Measurements from ENCODE around the gene ZNF418.

GRCh38 chr19:57954996-57955395, 19.8 kb upstream of the ZNF418 start:
- no peak for TF ChIP-seq CTCF (IDR thresholded peaks at IDR 0.05)
- TF ChIP-seq POLR2A (IDR thresholded peaks at IDR 0.05) = no peak

Measured in heart left ventricle (tissue), 13 donors.